ENCODE data around the gene RAB1B.

The RAB1B gene

DNA sequence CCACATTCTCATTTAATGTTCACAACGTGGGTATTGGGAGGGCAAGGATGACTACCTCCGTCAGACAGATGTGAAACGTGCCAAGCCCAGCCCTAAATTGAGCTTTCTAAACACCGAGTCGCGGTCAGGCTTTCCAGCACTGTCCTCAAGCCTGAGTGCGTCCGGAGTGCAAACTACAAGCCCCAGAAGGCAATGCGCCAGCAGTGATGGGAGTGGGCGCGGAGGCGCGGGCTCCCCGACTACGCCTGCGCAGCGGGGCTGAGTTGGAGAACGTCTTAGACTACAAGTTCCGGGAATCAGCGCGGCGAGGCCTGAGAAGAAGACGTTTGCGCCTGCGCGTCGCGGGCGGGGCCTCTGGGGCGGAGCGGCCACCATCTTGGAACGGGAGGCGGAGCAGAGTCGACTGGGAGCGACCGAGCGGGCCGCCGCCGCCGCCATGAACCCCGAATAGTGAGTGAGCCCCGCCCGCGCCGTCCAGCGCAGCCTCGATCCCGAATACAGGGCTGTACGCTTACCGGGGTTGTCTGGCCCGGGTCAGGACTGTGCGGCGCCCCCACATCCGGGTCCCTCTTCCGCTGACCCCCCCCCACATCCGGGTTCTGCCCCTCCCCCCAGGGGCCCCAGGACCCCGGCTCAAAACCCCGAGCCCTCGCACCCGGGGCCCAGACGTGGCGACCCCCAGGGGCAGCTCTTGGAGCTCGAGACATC lies at the start of gene RAB1B:
TSS of gene RAB1B (plus strand) at position 396 of the 708 bp plus-strand sequence. CDS start at position 437, 41 bp downstream.
- DNase-seq = peak; percentile 100

DNA sequence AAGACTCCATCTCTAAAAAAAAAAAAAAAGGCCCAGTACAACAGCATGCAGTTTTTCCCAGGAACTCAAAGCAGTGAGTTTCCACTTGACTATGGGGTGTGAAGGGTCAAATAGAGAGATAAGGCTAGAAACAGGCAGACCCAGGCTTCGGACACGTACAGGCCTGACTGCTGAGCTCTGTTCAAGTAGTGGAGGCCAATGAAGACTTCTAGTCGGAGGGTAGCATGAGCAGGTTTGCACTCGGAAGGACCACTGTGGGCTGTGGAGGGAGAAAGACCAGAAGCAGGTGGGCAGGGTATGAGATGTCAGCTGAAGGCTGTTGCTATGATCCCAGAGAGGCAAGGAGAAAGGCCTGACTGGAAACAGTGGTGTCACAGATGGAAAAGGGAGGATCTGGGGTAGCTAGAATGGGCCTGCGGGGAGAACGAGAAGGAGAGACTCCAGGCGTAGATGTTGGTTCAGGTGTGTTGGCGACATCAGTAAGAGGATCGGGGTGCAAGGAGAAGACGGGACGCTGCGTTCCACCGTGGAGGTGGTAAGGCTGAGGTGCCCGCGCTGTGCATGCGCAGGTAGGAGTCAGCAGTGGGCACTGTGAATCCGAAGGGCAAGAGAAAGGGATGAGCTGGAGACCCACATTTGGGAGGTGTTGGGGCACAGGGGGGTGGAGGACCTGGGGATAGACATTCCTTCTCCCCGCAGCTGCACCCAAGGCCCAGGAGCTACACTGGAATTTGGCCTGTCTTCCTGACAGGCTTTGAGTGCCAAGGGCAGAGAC lies 49.4 kb upstream of the RAB1B start:
- no peak for DNase-seq

GRCh38 chr11:66219846-66220565 lies 48.4 kb upstream of the RAB1B start:
- DNase-seq = no peak

DNA sequence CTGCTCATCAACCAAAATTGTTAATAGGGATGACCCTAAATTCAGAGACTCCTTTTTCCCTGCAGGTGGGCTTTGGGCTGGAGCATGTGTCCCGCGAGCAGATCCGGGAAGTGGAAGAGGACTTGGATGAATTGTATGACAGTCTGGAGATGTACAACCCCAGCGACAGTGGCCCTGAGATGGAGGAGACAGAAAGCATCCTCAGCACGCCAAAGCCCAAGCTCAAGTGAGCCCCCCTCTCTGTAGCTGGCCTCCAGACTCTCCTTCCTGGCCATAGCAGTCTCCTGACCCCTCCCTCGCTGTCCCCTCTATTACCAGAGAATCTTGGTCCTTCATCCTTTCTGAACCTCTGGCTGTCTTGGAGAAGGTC lies 47.9 kb upstream of the RAB1B start:
- DNase-seq = no peak

DNA sequence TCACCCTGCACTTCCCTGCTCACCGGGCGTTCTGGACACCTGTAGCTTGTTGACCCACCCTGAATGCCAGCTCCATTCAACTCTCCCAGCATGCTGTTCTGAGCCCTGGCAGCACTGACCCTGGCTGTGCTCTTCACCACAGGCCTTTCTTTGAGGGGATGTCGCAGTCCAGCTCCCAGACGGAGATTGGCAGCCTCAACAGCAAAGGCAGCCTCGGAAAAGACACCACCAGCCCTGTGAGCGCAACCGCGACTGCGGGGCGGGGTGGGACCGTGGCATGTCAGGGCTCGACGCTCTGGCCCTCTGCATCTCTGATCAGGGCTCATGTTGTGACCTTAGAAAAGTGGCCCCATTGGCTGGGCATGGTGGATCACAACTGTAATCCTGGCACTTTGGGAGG lies 47.4 kb upstream of the RAB1B start:
- DNase-seq = no peak

DNA sequence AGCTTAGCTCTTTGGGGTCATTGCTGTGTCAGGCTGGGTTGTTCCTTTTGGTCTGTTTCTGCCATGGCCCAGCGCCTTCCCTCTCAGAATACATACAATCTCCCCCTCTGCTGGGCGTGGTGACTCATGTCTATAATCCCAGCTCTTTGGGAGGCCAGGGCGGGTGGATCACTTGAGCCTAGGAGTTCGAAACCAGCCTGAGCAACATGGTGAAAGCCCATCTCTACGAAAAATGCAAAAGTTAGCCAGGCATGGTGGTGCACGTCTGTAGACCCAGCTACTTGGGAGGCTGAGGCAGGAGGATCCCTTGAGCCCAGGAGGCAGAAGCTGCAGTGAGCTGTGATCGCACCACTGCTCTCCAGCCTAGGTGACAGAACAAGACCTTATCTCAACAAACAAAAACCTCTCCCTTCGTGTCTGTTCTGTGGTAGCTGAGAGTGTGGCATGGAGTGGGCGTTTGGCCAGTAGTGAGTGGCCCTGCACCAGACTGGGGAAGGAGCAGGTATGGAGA lies 46.7 kb upstream of the RAB1B start:
- DNase-seq = no peak

- peak; percentile 94 for DNase-seq
These were observed 45.9 kb upstream of the RAB1B start for GRCh38 chr11:66222358-66223149.

GRCh38 chr11:66224226-66224855 lies 44.1 kb upstream of the RAB1B start:
- DNase-seq = no peak

GRCh38 chr11:66225066-66225465 lies 43.4 kb upstream of the RAB1B start:
- no peak for DNase-seq

- DNase-seq = no peak
These were observed 42.3 kb upstream of the RAB1B start for GRCh38 chr11:66226101-66226500.

- no peak for DNase-seq
These were observed 40.7 kb upstream of the RAB1B start for GRCh38 chr11:66227700-66228099.

DNA sequence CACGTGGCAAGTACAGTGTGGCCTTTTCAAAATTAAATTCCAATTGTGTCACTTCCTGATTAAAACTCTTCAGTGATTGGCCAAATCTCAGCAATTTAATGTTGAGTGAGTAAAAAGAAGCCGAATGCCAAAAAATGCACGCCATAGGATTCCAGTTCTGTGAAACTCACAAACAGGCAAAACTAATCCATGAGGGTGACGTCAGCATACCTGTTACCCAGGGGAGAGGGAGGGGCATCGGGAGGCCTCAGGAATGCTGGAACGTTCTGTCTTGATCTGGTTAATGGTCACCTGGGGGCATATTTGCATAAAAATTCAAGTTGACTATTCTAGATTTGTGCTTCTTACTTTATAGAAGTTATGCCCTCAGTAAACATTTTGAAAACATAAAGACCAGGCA lies 39.9 kb upstream of the RAB1B start:
- DNase-seq = no peak

DNA sequence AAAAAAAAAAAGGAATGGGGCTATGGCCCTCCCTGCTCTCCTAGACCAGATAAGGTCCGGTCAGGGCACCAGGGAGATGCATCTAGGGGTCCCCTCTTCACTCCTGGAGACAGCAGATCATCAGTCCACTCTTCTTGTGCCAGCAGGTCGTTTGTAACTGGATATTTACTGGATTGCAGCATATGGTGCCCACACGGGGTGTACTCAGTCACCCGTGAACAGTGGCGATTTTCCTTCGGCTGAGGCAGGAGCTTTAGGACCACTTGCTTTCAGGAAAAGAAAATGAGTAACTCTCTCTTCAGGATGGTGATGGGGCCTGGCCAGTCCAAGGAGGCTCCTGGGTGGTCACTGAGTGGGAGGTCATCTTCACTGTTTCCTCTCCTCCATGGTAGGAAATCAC lies 38.3 kb upstream of the RAB1B start:
- DNase-seq = no peak

- no peak for DNase-seq
These were observed 37.5 kb upstream of the RAB1B start for GRCh38 chr11:66230978-66231377.

DNA sequence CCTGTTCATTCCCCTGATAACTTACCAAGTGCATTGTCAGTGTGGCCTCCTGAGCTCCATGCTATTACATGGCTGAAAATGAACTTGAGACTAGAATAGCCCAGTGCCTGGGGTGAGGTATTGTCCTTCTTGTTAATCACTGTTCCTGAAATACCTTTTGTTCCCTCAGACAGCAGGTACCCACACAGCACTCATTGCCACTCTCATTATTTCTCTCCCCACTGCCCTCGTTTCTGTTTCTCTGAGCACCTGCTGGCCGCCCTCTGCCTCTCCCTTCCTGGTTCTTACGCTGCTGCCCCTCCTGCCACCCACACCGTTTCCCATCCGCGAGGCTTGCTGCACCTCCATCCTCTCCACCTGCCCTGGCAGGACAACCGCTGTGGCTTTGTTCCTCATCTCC lies 36.9 kb upstream of the RAB1B start:
- no peak for DNase-seq

DNA sequence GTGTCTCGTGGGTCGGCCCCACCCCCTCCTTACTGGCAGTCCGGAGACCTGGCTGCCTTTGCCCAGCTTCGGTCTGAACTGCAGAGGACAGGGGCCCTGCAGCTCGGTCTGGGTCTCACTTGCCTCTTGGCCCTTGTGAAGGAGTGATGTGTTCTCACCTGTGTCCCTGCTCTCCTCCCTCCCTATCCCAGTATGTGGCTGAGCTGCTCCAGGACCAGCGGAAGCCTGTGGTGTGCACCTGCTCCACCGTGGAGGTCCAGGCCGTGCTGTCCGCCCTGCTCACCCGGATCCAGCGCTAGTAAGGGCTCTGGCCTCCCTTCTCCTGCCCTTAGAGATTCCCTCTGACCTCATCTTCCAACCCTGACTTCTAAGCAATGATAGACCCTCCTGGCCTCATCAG lies 35.7 kb upstream of the RAB1B start:
- DNase-seq = no peak

DNA sequence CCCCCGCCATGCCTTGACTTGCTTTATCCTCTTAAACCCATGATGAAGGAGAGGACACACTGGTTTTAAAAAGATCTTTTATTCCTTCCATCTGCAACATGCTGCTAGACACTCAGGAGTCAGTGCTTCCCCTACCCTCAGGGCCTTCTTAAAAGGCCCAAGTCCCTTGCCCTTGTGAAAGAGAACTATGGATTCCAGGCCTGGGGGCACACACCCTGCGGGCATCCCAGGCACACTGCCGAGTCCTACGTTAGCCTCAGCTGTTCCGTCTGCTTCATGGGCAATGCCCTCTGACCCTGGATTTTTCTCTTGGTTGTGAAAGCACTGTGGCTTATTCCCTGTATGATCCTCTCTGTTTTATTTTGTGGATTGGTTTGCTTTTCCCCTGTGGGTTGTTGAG lies 35.1 kb upstream of the RAB1B start:
- DNase-seq = no peak

- DNase-seq = no peak
These were observed 33.3 kb upstream of the RAB1B start for GRCh38 chr11:66235141-66235540.

DNA sequence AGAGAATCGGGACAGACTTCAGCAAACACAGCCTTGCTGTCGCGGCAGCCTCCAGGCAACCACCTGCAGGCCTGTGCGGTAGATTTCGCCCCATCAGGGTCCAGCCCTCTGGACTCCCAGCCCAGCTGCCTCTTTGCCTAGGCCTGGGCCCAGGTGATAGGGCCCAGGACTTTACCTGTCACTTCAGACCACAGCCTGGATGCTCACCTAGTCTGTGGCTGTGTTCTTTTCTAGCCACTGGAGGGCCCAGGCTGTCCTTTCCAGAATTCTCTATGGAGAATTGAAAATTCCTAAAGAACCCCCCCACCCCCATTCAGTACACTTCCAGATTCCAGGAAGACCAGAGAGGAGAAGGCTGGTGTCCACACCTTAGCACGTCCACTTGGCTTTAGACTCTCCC lies 30.6 kb upstream of the RAB1B start:
- DNase-seq = no peak

GRCh38 chr11:66238786-66239413 lies 29.5 kb upstream of the RAB1B start:
- no peak for DNase-seq

GRCh38 chr11:66239511-66239910 lies 28.9 kb upstream of the RAB1B start:
- DNase-seq = no peak

Data from activated CD8-positive, alpha-beta memory T cell treated with anti-CD3 and anti-CD28 coated beads, Interleukin-2, amount 50 U/mL, for 48 hours (primary cell).